Activated CD4-positive, alpha-beta T cell treated with anti-CD3 and anti-CD28 coated beads for 4 hours (primary cell): ENCODE data around the gene FRS3.

ENCODE experiments used
- DNase-seq, 2 donors: peaks; one replicate each; pipeline ENCODE4 v3.0.0-alpha.2; 2020

Gene FRS3

DNA sequence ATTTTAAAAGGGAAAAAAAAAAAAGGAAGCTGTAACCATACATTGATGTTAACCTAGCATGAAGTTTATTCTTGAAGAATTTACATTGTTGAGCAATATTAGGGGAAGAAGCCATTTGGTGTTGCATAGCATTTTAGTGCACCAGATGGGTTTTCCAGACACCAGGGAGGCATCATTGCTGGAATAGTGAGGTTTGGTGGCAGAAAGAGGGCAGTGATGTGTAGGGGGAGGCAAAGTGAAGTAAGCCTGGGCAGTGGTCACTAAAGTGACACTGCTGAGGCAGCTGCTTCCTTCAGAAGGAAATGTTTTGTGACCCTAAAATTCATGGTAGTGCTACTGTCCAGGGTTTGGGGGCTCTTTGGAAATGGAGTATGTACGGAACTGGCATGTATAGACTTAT is 10.3 kb upstream of the FRS3 start:
- no peak for DNase-seq

- no peak for DNase-seq
These were observed 9.7 kb upstream of the FRS3 start for GRCh38 chr6:41789390-41789724.

- peak; percentile 93 to 94 for DNase-seq
These were observed 7.7 kb upstream of the FRS3 start, which contains the start of gene TOMM6 for GRCh38 chr6:41787219-41787917. TOMM6 (plus strand) TSS chr6:41787694; CDS start chr6:41787698, 4 bp downstream.

DNA sequence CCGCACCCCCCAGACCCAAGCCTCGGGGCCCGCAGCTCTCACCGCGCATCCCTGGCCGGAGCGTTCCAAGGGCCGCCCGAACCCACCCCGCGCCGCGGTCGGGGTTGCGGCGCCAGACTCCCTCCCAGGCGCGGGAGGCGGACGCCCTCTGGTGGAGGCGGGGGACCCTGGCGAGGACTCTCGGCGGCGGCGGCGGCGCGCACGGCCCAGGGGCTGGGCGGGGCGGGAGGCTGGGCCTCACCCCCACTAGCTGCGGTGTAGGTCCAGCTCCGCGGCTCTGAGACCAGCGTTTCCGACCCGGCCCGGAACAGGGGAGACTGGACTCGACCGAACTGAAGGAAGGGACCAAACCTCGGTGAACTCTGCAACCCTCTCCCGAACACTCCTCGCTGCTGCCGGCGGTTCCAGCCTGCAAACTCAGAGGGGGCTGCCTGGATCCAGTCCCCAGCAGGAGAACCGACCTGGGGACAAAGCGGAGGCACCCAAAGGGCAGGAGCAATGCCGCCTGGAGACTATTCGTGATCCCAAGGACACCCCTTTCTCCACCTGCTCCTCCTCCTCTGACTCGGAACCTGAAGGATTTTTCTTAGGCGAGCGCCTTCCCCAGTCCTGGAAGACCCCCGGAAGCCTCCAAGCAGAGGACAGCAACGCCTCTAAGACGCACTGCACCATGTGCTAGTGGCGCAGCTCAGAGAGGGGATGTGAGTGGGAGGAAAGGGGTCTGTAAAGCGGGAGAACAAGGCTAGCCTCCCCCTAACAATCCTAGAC is 6.9 kb upstream of the FRS3 start:
- peak; percentile 85 to 88 for DNase-seq

DNA sequence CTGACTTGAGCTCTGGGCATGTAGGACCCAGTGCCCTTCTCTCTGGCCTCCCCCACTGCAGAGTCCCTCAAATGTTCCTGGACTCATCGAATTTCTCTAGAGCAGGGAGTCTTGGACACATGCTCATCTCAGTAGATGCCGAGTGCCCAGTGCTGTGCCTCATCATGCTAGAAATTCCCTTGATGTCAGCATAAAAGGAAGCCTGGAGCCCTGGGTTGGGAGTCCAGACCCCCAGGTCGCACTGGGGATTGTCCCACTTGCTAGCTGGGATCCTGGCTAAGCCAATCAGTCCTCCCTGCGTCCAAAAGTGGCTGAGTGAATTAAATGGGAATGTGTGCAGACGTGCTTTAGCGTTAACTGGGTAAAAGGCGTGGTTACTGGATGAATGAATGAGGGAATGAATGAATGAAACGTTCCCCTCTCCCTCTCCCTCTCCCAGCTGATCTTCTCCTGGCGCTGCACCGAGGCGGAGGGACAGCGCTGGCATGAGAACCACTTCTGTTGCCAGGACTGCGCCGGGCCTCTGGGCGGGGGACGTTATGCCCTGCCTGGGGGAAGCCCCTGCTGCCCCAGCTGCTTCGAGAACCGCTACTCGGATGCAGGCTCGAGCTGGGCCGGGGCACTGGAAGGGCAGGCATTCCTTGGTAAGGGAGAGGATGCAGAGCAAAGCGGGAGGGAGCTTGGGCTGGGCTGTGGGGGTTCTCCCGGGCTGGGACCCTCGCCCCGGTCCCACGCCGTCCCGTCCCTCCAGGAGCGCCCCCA is 6.2 kb upstream of the FRS3 start:
- no peak for DNase-seq

DNA sequence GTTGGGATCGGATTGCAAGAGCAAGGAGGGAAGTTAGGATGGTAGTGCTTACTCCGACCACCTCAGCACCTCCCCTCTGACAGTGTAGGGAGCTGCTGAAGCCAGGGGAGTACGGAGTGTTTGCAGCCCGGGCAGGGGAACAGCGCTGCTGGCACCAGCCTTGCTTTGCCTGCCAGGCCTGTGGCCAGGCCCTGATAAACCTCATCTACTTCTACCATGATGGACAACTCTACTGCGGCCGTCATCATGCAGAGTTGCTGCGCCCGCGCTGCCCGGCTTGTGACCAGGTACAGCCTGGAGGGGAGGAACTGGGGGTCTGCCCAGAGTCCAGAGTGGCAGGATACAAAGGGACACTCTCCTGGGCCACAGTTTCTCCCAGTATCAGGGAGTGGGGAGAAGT is 5.6 kb upstream of the FRS3 start:
- DNase-seq = no peak

GRCh38 chr6:41784581-41785171 is 5.0 kb upstream of the FRS3 start:
- DNase-seq = no peak

DNA sequence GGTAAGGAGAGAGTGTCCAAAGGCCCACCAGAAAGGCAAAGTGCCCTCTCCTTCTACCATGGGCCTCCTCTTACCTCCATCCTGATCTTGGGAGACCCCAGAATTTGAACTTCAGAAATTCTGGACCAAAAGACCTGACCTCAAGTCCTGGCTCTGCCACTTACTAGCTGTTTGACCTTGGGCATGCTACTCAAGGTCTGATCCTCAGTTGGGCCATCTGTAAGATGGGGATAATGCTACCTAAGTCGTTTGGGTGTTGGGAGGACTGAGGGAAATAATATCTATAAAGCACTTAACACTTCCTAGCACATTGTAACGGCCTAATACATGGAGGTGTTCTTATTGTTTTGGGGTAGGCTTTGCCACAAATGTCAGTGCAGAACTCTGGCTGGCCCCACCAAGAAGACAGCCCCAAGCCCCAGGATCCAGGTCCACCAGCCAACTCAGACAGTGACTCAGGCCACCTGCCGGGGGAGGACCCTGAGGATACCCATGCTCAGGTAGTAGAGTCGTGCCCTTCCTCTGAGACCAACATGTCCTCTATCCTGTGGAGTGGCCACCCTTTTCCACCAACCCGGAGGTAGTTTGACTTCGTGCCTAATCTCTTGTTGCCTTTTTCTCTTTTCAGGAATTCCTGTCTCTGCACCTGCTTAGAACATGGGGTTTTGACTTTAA is 3.5 kb upstream of the FRS3 start:
- DNase-seq = no peak

GRCh38 chr6:41781366-41781730 is 1.6 kb upstream of the FRS3 start:
- DNase-seq = no peak

DNA sequence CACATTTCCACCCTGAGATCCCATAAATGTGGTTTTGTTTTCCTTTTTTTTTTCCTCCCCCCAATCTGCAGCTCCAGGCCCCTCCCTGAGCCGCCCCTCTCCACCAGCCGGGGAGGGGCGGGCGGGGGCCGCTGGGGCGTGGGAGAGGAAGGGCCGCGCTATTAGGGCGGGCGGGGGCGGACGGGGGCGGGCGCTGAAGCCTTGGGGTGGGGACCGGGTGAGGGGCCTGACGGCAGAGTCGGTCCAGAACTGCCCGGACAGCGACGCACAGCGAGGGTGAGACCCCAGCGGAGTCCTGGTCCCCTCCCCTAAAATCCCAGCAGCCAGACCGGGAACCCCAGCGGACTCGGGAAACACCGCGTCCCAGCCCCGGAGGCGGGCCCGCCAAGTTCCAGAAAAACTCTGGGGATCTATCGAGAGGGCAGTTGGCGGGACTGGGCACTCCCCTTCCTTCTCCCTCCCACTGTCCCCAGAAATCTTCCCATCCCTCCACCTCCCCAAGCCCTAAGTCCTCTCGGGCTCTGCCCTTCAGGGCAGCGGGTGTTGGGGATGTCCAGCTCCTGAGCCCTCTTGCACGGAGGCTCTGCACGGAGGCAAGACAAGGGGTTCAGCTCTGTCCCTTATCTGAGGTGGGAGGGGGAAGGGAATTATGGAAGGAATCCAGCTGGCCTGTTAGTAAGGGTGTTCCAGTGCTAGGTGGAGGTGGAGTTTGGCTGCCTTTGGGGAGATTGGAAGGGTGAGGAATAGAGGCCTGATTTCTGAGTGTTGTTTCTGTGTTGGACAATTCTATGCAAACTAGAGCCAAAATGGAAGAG is 1.1 kb upstream of the FRS3 start, which contains the start of gene PRICKLE4:
TSS of gene PRICKLE4 (plus strand) at position 232 of the 815 bp plus-strand sequence. CDS start 2,692 bp downstream, outside the sequence.
- peak in 1 of 2 donors; percentile 8 for DNase-seq

GRCh38 chr6:41779336-41779735 is 364 bp downstream of the FRS3 start:
- no peak for DNase-seq

DNA sequence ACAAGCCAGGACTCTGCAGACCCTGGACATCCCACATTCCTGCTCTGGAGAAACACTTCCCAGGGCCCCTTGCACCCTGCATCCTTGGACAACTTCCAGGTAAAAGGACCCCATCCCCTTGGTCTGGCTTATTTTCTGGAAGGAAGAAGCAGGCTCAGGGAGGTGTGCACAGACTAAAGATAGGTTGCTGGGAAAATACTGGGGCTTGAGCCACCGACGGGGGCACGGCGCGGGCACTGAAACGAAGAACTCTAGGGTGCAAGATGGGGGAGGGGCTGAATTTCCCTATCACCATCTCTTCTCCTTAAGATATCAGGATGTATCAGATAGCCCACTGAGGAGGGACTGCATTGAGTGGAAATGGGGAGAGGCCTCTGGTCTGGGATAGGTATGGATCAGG is 805 bp downstream of the FRS3 start:
- no peak for DNase-seq

- DNase-seq = no peak
These were observed 2.0 kb downstream of the FRS3 start for GRCh38 chr6:41777551-41778285.

- DNase-seq = no peak
These were observed 4.3 kb downstream of the FRS3 start for GRCh38 chr6:41775293-41775882.

- DNase-seq = no peak
These were observed 4.9 kb downstream of the FRS3 start for GRCh38 chr6:41774841-41775240.

DNA sequence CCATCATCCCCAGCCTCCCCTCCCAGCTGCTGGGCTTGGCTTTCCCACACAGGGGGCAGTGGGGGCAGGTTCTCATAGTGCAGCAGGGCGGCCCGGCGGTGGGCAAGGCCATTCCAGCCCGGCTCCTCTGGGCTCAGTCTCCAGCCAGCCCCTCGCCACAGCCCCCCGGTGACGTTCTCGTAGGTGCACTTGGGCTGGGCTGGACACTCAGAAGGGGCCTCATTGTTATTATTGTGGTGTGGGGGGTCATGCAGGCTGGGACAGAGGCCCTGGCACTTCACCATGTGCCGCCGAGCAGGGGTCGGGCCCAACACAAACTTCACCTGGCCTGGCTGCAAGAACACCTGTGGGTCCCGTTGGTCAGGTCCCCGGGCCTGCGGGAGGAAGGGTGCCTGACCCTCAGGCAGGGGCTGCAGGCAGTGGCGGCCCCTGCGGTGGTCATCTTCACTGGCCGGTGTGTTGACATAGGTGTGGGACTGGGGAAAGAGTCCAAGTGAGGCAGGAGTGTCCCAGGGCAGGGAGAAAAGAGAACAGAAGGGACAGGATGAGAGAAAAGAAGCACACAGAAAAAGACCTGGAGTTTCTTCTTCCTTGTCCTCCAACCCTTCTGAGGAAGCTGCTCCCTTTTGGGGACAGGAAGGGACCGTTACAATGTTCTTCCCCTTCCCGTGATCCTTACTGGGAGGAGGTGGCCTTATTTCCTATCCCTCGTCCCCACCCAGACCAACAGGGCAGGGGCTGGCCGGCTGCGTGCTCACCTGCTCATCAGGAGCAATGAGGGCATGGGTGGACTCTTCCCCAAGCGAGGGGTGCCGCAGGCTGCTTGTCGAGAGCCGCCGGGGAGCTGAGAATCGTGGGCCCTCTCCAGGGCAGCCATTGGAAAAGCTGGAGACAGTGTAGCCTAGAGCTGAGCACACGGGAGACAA is 8.4 kb downstream of the FRS3 start:
- DNase-seq = no peak

DNA sequence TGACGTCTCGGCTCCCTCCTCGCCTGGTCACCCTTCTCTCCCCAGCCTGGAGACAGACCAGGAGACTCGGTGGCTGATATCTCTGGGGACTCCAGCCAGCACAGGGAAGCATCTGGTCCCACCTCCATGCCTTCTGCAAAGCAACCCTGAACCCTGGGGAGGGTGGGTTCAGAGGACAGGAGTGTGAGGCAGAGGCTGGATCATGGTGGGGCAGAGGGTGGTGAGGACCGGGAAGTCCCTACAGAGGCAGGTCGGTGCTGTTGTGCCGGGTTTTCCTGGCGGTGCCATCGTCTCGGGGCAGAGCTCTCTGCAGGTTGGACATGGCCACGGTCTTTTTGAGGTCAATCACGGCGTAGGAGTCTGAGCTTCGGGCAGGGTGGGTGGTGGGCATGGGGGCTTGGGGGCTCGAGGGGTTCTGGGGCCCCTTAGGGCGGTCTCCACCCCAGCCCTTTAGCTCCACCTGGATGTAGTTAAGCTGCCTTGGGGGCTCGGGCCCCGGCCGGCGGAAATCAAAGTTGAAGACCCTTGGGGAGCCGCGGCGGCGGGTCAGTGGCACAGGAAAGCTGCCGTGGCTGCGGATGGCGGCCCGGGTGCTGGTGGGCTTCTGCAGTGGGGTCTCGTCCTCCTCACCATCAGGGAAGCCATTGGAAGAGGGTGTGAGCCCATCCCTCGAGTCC is 9.2 kb downstream of the FRS3 start:
- no peak for DNase-seq

DNA sequence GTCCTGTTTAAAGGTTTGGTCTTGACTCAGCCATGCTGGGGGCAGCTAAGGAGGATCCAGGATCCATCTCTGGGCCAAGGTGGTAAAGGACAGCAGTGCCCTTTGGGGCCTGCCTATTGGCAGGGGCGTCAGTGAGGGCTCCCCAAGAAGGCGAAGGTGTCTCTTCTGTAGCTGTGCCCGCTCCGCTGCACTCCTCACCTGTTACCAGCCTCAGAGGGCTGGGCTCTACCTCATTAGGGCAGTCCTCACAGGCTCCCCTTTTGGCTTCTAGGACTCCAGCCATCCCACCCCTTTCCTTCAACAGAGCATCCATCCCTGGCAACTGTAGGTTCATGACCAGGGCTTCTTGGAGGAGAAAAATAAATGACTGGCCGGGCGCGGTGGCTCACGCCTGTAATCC is 10.3 kb downstream of the FRS3 start:
- no peak for DNase-seq
